Fibroblast of skin of left biceps (primary cell): ENCODE results near the gene TREX2.
"Not testable (repeated sequence)": the region's sequence is repeated elsewhere in the genome, so short reads cannot be mapped to it uniquely, and the experiment has no call there.

ENCODE experiments used
- DNase-seq, 2 experiments: peaks; one replicate each; pipeline ENCODE4 v3.0.0-alpha.2; 2013; ENCODE audit warnings: low read depth in 2 of 2

Gene TREX2

GRCh38 chrX:153408871-153409351 is 36.9 kb downstream of the TREX2 start:
- DNase-seq = no peak

DNA sequence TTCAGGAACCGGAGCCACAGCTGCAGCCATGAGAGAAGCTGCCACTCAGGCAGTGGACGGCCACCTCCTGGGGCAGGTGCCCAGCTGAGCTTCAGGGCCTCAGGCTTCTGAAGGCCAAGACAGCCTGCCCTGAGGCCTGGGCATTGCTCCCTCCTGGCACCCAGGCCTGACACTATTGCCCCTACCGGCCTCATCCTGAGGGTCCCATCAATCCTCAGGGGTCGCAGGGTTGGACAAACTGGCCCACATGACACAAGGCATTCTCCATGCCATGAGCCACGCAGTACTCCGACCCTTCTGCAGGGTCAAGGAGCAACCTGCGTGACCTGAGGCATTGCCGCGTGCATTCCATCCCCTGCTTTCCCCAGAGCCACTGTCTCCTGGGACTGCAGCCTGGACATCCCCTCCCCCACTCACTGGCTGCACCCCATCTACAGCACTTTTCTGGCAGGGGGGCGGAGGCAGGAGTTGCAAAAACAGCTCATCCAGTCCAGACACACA is 37.6 kb downstream of the TREX2 start:
- no peak for DNase-seq

DNA sequence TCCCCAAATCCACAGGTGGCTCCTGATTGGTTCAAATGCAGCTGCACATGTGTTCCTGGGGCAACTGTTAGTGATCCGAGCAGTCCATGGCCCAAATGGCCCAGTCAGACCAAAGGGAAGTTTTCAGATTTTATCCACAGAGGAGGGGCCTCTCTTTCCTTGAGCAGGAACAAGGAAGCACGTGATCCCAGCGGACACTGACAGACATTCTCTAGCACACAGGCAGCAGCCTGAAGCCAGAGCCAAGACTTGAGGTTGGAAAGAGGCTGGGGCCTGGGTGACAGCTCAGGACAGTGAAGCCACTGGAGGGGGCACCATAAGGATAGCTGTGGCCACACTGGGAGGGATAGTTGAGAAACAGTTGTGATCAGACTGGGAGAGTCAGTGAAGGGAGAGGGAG is 38.1 kb downstream of the TREX2 start:
- no peak for DNase-seq

GRCh38 chrX:153406903-153407302 is 39.0 kb downstream of the TREX2 start:
- no peak for DNase-seq

GRCh38 chrX:153406011-153406410 is 39.8 kb downstream of the TREX2 start:
- no peak for DNase-seq

DNA sequence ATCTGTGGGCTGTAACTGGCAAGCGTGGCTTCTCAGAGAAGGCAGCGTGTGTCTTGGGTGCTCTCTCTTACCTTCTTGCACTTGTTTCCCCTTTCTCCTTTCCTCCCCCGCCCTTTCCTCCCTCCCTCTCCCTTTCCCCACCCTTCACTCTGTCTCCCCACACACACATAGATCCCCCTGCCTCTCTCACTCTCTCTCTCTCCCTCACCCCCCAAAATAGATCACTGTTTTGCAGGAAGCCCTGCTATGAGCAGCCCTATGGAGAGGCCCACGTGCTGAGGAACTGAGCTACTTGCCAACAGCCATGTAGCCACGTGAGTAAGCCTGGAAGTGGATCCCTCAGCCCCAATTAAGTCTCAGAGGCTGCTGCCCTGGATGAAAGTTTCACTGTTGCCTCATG is 40.4 kb downstream of the TREX2 start:
- DNase-seq = no peak

DNA sequence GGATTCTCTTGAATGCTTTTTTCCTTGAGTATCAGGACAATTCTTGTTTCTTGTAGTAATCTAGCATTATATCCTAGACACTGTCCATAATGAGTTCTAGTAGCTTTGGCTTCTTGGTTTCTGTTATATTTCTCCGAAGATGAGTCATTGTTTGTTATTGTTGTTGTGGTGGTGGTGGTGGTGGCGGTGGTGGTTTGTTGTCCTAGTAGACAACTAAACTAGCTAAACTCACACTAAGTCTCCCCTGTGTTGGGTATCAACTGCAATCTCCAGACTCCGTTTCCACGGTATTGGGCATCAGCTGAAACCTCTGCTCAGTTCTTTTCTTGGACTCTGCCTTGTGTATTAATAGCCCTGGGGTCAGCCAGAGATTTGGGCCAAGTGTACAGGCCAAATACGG is 41.5 kb downstream of the TREX2 start:
- not testable (repeated sequence) for DNase-seq

- no peak for DNase-seq
Observed at GRCh38 chrX:153401133-153401764, 44.6 kb downstream of the TREX2 start, which contains the start of gene PNMA6E. PNMA6E (minus strand) TSS chrX:153401350; CDS start chrX:153398849, 2,501 bp downstream.

DNA sequence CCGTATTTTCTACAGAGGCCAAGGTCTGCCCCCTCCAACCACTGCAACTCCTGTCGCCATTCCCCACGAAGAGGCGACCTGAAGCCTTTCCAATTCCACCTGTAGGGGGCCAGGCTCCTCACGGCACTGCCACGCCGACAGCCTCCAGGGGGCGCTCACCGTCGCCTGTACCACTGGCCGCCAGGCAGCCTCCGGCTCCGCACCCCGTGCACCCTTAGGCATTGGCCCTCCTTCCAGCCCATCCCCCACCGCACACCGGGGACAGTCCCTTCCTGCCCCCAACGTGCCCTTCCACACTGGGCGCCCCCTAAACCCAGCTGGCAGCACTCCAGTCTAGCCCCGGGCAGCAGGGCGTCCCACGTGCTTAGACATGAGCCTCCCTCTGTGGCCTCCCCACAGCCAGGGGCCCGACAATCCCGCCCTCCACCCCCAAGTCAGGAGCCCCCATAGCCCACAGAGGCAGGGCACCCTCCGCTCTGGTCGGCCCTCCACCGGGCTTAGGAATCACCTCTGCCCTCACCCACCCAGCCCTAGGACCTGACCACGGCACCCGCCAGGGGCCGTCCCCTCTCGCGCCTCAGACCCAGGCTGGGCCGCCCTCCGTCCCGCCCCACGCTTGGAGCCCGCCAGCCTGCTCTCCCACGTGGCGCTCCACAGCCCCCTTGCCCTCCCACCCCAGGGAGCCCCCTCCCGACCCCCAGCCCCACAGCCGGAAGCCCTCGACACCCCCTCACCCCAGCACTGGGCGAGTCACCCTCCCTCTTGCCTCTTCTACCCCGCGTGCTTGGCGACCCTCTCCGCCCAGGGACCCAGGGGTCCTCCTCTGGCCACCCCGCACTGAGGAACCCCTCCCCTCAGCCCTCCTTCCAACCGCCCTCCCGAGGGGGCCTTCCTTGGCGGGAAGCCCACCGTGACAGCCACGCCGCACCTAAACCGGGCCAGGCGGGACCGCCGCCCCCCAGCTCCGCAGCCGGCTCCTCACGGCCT is 45.4 kb downstream of the TREX2 start:
- DNase-seq = no peak

DNA sequence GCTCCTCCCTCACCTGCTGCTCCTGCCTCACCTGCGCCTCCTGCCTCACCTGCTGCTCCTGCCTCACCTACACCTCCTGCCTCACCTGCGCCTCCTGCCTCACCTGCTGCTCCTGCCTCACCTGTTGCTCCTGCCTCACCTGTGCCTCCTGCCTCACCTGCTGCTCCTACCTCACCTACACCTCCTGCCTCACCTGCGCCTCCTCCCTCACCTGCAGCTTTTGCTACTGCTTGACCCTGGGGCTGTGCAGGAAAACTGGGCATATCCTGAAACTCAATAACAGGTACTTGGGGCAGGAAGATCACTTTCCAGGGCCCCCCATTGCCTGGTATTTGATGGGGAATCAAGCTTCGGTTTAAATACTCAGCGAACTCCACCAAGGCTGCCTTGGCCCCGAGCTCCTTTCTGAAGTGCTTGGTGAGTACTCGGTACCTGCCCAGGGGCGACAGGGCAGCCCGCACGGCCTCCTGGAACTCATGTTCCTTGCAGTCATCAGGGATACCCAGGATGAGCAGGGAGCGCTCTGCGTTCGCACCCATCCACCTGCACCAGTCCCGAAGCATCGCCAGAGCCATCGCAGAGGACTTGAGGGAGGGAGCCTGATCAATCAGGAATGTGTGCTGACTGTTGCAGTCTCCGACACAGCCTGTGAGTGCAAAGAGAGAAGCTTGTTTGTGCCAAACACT is 47.4 kb downstream of the TREX2 start:
- DNase-seq = no peak

DNA sequence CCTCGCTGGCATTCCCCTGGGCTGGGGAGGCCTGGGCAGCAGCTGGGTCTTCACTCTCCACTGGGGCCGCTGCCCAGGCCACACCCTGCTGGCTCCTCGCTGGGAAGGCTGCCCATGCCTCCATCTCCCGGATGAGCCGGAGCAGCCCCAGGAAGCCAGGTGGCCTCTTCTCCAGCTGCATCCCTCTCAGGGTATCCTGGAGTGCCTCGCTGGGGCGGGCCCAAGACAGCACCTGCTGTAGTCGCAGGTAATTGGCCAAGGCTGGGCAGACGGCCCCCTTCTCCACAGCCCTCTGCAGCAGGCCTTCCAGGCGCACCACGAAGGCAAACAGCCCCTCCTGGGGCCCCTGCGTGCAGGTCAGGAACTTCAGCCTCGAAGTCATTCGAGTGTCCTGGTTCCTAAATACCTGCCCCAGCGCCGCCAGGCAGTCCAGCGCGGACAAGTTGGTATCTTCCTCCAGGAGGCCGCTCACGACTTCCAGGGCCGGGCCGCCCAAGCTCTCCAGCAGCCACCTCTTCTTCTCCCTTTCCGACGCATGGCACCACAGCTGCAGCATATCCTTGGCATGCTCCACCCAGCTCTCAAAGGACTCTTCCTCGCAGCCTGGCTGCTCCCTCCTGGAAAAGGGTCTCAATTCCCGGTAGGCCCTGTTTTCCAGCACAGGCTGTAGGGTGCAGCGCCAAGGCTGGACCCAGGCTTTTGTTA is 48.4 kb downstream of the TREX2 start:
- DNase-seq = no peak

DNA sequence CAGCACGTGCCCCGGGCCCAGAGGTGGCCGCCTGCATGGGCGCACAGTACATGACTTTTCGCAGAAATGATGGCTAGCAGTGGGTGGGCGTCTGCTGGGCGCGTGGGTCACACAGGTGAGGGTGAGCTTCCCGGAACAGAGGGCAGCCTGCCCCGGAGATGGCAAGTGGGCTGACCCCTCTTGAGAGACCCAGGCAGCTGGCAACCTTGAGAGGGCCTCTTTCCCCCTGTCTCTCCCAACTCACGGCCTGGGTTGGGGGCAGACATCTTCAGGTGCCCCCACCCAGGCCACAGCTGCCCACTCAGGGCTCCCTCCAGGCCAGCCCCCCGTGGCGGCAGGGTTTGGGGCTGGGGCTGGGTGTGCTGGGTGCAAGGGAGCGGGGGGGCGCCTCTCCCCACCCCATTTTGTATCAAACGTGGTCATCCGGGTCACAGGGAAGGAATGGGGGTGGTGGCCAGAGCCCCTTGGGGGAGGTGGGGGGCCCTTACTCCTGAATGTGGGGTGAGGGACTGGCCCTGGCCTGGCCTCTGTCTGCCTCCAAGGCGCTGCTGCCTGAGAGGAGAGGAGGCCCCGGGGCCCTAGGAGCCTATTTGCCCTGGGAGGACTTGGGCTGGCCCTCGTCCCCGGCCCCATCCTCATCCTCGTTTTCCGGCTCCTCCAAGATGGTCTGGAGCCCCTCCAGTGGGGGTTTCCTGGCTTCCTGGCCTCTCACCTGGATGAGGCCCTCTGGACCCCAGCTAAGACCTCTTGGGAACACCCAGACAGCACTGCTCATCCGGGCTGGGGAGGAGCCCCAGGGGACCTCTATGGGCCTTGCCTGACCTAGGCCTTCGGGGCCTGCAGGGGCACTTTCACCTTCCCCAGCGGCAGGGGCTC is 49.3 kb downstream of the TREX2 start:
- no peak for DNase-seq

DNA sequence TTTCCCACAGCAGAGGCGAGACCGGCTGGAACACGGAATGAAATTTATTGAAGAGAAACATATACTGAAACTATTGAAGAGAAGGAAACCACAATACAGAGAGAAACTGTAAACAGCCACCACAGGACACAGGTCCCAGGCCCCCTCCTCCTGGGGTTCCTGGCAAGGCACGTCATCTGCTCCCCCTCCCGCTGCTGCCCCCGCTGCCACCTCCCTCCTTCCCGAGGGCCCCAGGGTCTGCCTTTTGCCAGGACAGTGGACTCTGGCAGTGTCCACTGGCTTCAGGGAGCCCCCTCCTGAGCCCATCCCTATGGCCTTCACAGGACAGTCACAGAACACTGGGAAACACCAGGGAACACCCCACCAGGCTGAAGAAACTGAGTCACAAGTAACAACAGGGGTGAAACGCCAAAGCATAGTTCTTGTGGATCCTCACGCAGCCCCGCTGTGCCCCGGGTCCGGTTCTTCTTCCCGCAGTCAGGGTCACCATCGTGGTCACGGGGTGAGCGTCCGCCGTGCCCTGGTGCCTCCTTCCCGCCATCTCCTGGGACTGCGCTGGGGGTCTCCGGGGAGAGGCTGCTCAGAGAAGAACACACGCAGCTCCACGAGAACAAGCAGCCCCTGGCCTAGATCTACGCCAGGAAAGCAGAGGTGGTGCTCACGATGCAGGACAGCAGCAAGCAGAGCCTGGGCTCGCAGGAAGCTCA is 50.1 kb downstream of the TREX2 start:
- DNase-seq = no peak

- no peak for DNase-seq
Observed at GRCh38 chrX:153394612-153395011, 51.2 kb downstream of the TREX2 start.
